Lower lobe of right lung (tissue), 2 donors: ENCODE measurements around the gene FN3KRP. TPM values are rescaled to one million over a fixed set of nuclear protein-coding genes. Genes with fewer than 3 reads are reported as not detected.

Experiments
- ATAC-seq, 2 donors: fragments of 200-7000 bp; cut with Tn5 transposase; one replicate each; pipeline ENCODE4 v1.9.1; 2020 to 2022; ENCODE audit warnings: mild to moderate bottlenecking in 2 of 2, moderate library complexity in 2 of 2
- DNase-seq: peaks from one replicate; pipeline ENCODE4 v3.0.0-alpha.2; 2020
- H3K27ac ChIP-seq: fragments of 200-600 bp; one replicate; pipeline ENCODE4 v1.8.0; 2022
- H3K27me3 ChIP-seq: fragments of 200-600 bp; one replicate; pipeline ENCODE4 v1.8.0; 2022; ENCODE audit warnings: low read depth
- H3K36me3 ChIP-seq: fragments of 200-600 bp; one replicate; pipeline ENCODE4 v1.8.0; 2022; ENCODE audit warnings: mild to moderate bottlenecking
- H3K4me1 ChIP-seq: fragments of 200-600 bp; one replicate; pipeline ENCODE4 v1.8.0; 2022
- H3K4me3 ChIP-seq: fragments of 200-600 bp; one replicate; pipeline ENCODE4 v1.8.0; 2022; ENCODE audit warnings: mild to moderate bottlenecking
- H3K9me3 ChIP-seq: fragments of 200-600 bp; one replicate; pipeline ENCODE4 v1.8.0; 2022
- CTCF ChIP-seq: fragments of 200-600 bp; IDR thresholded peaks from one replicate; pipeline ENCODE4 v1.8.0; 2022; ENCODE audit warnings: antibody characterized with exemption, mild to moderate bottlenecking
- intact Hi-C: fragments of 100-400 bp; cut with DNase I; formaldehyde crosslinking; loops from one replicate; pipeline ENCODE4 v1.11.0; 2022
- total RNA-seq: library from RNA; stranded (reverse); fragmentation: NEBNext Ultra II Directional; extraction: Animal tissue kit (Norgen Biotek cat#: 25700); gene quantifications from one replicate; pipeline ENCODE4 v1.2.1, GENCODE V29; 2021
- donor health status: DM: no; HTN: yes; CAD: no; lungs with severe emphysema.

FN3KRP gene
- total RNA-seq, 1 donor from 2014 or later, result 28.1 TPM

- Histone ChIP-seq H3K27ac (no peak overlapping the region), H3K4me1 (peaks cover 14% of the 10 kb centered on the region), H3K27me3 (no peaks in the 10 kb centered on the region), H3K9me3 (no peaks in the 10 kb centered on the region), H3K36me3 (no peaks in the 10 kb centered on the region), H3K4me3 (no peak overlapping the region)
- no peak for TF ChIP-seq CTCF
- no peak for ATAC-seq
- peak; percentile 48 for DNase-seq
- intact Hi-C loops, result no loop called here
Observed at GRCh38 chr17:82750241-82750908, 33.9 kb downstream of the FN3KRP start.

GRCh38 chr17:82751171-82751570 lies 34.7 kb downstream of the FN3KRP start:
- no peak for TF ChIP-seq CTCF
- ATAC-seq (no peak), DNase-seq (no peak)
- no peaks in the 10 kb centered on the region for H3K9me3 ChIP-seq
- intact Hi-C loops, result no loop called here
- H3K36me3 ChIP-seq, result no peaks in the 10 kb centered on the region
- H3K4me3 ChIP-seq, result peak overlapping the region; percentile 93
- H3K27ac ChIP-seq, result peak overlapping the region; percentile 53
- H3K27me3 ChIP-seq, result no peaks in the 10 kb centered on the region
- H3K4me1 ChIP-seq, result peaks cover 14% of the 10 kb centered on the region

GRCh38 chr17:82751571-82752370 lies 35.3 kb downstream of the FN3KRP start, which contains the start of gene TBCD:
Gene TBCD (plus strand): TSS chr17:82752065. CDS start chr17:82752194, 129 bp downstream.
- peaks cover 14% of the 10 kb centered on the region for H3K4me1 ChIP-seq
- peak within 1 kb of the TSS; percentile 93 for H3K4me3 ChIP-seq
- ATAC-seq, result peak; percentile 95
- peak within 1 kb of the TSS; percentile 77 for H3K27ac ChIP-seq
- no peaks in the 10 kb centered on the region for H3K27me3 ChIP-seq
- no peaks in the 10 kb centered on the region for H3K36me3 ChIP-seq
- no peak for TF ChIP-seq CTCF
- peak; percentile 91 for DNase-seq
- no peaks in the 10 kb centered on the region for H3K9me3 ChIP-seq
- intact Hi-C loops, result no loop called here

GRCh38 chr17:82752371-82753200 lies 36.1 kb downstream of the FN3KRP start:
- peak in 1 of 2 donors; percentile 19 for ATAC-seq
- TF ChIP-seq CTCF, result no peak

GRCh38 chr17:82753201-82753464 lies 36.6 kb downstream of the FN3KRP start:
- Histone ChIP-seq H3K4me3 (peak overlapping the region; percentile 93), H3K36me3 (no peaks in the 10 kb centered on the region), H3K9me3 (no peaks in the 10 kb centered on the region), H3K27me3 (no peaks in the 10 kb centered on the region), H3K27ac (no peak overlapping the region), H3K4me1 (peaks cover 14% of the 10 kb centered on the region)
- DNase-seq (no peak), ATAC-seq (no peak)
- TF ChIP-seq CTCF, result no peak
- intact Hi-C loops, result no loop called here

More at GRCh38 chr17:82752371-82753200, 36.1 kb downstream of the FN3KRP start:
- peak overlapping the region; percentile 77 for H3K27ac ChIP-seq
- H3K4me1 ChIP-seq, result peaks cover 14% of the 10 kb centered on the region
- H3K4me3 ChIP-seq, result peak overlapping the region; percentile 93
- intact Hi-C loops, result no loop called here
- H3K36me3 ChIP-seq, result no peaks in the 10 kb centered on the region
- no peaks in the 10 kb centered on the region for H3K27me3 ChIP-seq
- peak; percentile 56 for DNase-seq
- H3K9me3 ChIP-seq, result no peaks in the 10 kb centered on the region
